GM18861 (cell line): ENCODE measurements around the gene MRPL2.
"Not testable (repeated sequence)": the region's sequence is repeated elsewhere in the genome, so short reads cannot be mapped to it uniquely, and the experiment has no call there.

Experiments used
- ATAC-seq: cut with Tn5 transposase; IDR thresholded peaks from one replicate; pipeline ENCODE4 v1.9.1; 2021; ENCODE audit not compliant: unreplicated experiment

Gene MRPL2

GRCh38 chr6:43053545-43054205, 5.6 kb downstream of the MRPL2 start, which contains the start of gene CUL7:
CUL7 (minus strand) TSS chr6:43053851; CDS start chr6:43052788, 1,063 bp downstream.
- peak; percentile 63 for ATAC-seq

- no peak for ATAC-seq
Measured at GRCh38 chr6:43052842-43053544, 6.2 kb downstream of the MRPL2 start.

- no peak for ATAC-seq
Measured at GRCh38 chr6:43052225-43052841, 6.9 kb downstream of the MRPL2 start.

GRCh38 chr6:43050981-43051380, 8.3 kb downstream of the MRPL2 start:
- no peak for ATAC-seq

- no peak for ATAC-seq
Measured at GRCh38 chr6:43047998-43048397, 11.2 kb downstream of the MRPL2 start.

- no peak for ATAC-seq
Measured at GRCh38 chr6:43045371-43045930, 13.8 kb downstream of the MRPL2 start.

- no peak for ATAC-seq
Measured at GRCh38 chr6:43043310-43043709, 15.9 kb downstream of the MRPL2 start.

GRCh38 chr6:43041475-43041874, 17.8 kb downstream of the MRPL2 start:
- not testable (repeated sequence) for ATAC-seq

- ATAC-seq, result no peak
Measured at GRCh38 chr6:43040542-43041257, 18.5 kb downstream of the MRPL2 start.

GRCh38 chr6:43038727-43039126, 20.5 kb downstream of the MRPL2 start:
- no peak for ATAC-seq

- ATAC-seq, result no peak
Measured at GRCh38 chr6:43037706-43038105, 21.5 kb downstream of the MRPL2 start.

- ATAC-seq, result no peak
Measured at GRCh38 chr6:43037197-43037596, 22.0 kb downstream of the MRPL2 start.

GRCh38 chr6:43036712-43037111, 22.5 kb downstream of the MRPL2 start:
- ATAC-seq, result no peak

- no peak for ATAC-seq
Measured at GRCh38 chr6:43035495-43036194, 23.6 kb downstream of the MRPL2 start.

- ATAC-seq, result no peak
Measured at GRCh38 chr6:43034190-43034525, 25.1 kb downstream of the MRPL2 start.

GRCh38 chr6:43033496-43034189, 25.6 kb downstream of the MRPL2 start:
- ATAC-seq, result no peak

- ATAC-seq, result no peak
Measured at GRCh38 chr6:43032326-43032725, 26.9 kb downstream of the MRPL2 start.

GRCh38 chr6:43029120-43029519, 30.1 kb downstream of the MRPL2 start:
- ATAC-seq, result no peak

- no peak for ATAC-seq
Measured at GRCh38 chr6:43026365-43026764, 32.9 kb downstream of the MRPL2 start.

- no peak for ATAC-seq
Measured at GRCh38 chr6:43024436-43024835, 34.8 kb downstream of the MRPL2 start.
